Uterus (tissue), 4 donors: Measurements from ENCODE around the gene TMC3. TPM values are rescaled to one million over a fixed set of nuclear protein-coding genes. Genes with fewer than 3 reads are reported as not detected.

Experiments used
- DNase-seq, 2 donors: peaks; one replicate each; pipeline ENCODE4 v3.0.0-alpha.2; 2019 to 2020
- H3K27ac ChIP-seq, 2 donors: fragments of 200-600 bp; sonication (generic); 1 replicate in 1 of 2; 2 replicates in 1 of 2; pipeline ENCODE4 v1.5.1; 2016 to 2018
- H3K27me3 ChIP-seq, 2 donors: fragments of 200-600 bp; sonication (generic); one replicate each; pipeline ENCODE4 v1.5.1; 2018 to 2019; ENCODE audit warnings: control low read depth in 1 of 2
- H3K36me3 ChIP-seq, 2 donors: fragments of 200-600 bp; sonication (generic); one replicate each; pipeline ENCODE4 v1.5.1; 2019; ENCODE audit warnings: control low read depth in 1 of 2
- H3K4me1 ChIP-seq, 2 donors: fragments of 200-600 bp; sonication (generic); one replicate each; pipeline ENCODE4 v1.5.1; 2018 to 2019; ENCODE audit warnings: control low read depth in 1 of 2
- H3K4me3 ChIP-seq, 2 donors: fragments of 200-600 bp; sonication (generic); 1 replicate in 1 of 2; 2 replicates in 1 of 2; pipeline ENCODE4 v1.5.1; 2018 to 2019; ENCODE audit warnings: mild to moderate bottlenecking in 1 of 2
- H3K9me3 ChIP-seq, 2 donors: fragments of 200-600 bp; sonication (generic); one replicate each; pipeline ENCODE4 v1.5.1; 2019; ENCODE audit warnings: control low read depth in 1 of 2
- POLR2A ChIP-seq, 2 donors: fragments of 450-650 bp; IDR thresholded peaks; one replicate each; pipeline ENCODE4 v1.6.1; 2016; ENCODE audit warnings: antibody characterized with exemption in 2 of 2, mild to moderate bottlenecking in 1 of 2, moderate library complexity in 1 of 2
- intact Hi-C: fragments of 100-400 bp; cut with DNase I; formaldehyde crosslinking; loops from one replicate; pipeline ENCODE4 v1.15.1; 2023; ENCODE audit warnings: low total_unique reads
- total RNA-seq, 4 donors: library from RNA; depleted of rRNA in 3 of 4; stranded (reverse); fragments of >200 nt in 3 of 4; gene quantifications; one replicate each; pipeline versions ENCODE4 v1.1.0 to v1.2.4, GENCODE V29; 2014 to 2023
- TF ChIP-seq, protein P1 (sequence below), 4 experiments: fragments of 200-600 bp in 2 of 4; fragments of 450-650 bp in 2 of 4; sonication (generic) in 2 of 4; IDR thresholded peaks; one replicate each; pipeline ENCODE4 v1.5.1; 2016 to 2019; ENCODE audit warnings: antibody characterized with exemption in 4 of 4, mild to moderate bottlenecking in 2 of 4, moderate library complexity in 1 of 4
- donor health status: DM: yes; HTN: yes; CAD: no.

TMC3 gene
- total RNA-seq, 4 donors from 2014 or later, result 0.14 TPM; not detected in 3

DNA sequence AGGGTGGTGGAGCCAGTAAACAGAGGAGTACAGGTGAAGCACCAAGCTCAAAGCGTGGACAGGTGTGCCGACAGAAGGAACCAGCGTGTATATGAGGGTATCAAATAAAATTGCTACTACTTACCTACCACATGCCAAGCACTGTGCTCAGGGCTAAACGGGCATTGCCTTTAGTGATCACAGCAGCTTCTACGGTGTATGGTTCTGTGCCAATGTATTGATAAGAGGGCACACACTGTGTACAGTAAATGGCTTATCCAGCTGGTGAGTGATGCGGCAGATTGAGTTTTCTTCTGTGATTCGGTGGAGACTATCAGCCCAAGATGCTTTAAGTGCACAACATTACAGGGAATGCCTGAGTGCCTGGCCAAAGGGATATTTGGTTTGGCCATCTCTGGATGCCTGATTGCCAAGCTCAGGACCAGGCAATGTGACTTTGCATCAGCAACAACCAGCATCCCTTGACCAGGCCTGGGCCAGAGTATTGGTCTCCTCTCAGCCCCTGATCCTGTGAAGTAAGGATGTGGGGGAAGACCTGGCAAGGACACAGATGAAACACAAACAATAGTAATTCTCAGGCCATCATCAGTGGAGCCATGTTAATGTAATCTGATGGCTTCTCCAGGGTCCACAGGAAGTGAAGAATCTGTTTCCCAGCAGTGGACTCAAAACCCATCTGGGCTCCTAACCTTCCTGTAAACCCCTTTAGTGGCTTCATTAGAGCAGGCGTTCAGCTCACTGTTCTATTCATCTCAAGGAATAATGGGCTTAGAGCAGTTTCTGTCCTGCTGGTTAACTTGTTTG, 64.2 kb downstream of the TMC3 start:
- DNase-seq, result no peak
- H3K27me3 ChIP-seq, result no peaks in the 10 kb centered on the region
- no peak for TF ChIP-seq POLR2A (IDR thresholded peaks at IDR 0.05)
- TF ChIP-seq, protein P1, sequence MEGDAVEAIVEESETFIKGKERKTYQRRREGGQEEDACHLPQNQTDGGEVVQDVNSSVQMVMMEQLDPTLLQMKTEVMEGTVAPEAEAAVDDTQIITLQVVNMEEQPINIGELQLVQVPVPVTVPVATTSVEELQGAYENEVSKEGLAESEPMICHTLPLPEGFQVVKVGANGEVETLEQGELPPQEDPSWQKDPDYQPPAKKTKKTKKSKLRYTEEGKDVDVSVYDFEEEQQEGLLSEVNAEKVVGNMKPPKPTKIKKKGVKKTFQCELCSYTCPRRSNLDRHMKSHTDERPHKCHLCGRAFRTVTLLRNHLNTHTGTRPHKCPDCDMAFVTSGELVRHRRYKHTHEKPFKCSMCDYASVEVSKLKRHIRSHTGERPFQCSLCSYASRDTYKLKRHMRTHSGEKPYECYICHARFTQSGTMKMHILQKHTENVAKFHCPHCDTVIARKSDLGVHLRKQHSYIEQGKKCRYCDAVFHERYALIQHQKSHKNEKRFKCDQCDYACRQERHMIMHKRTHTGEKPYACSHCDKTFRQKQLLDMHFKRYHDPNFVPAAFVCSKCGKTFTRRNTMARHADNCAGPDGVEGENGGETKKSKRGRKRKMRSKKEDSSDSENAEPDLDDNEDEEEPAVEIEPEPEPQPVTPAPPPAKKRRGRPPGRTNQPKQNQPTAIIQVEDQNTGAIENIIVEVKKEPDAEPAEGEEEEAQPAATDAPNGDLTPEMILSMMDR (IDR thresholded peaks at IDR 0.05), result no peak
- peaks cover 7 to 10% of the 10 kb centered on the region in 2 donors for H3K4me1 ChIP-seq
- peak overlapping the region in 1 of 2 donors; percentile 88 for H3K27ac ChIP-seq
- intact Hi-C loops, result no loop called here
- H3K36me3 ChIP-seq, result no peaks in the 10 kb centered on the region
- no peaks in the 10 kb centered on the region for H3K9me3 ChIP-seq
- H3K4me3 ChIP-seq, result no peak overlapping the region

DNA sequence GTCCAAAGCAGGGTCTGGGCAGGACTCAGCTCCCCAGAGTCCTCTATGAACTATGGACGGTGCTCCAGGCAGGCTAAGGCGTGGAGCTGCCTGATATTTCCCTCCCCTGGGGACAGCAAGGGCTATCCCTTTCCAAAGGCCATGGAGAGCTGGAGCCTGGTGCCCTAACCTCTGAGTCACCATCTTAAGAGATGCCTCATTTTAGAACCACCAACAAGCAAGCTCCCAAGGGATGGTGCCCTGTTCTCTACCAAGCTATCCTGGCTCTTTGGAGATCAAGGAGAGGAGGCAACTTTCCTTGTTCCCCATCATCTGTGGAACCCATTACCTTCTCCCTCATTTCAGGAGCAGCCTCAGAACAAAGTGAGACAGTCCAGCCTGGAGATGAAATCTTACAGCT, 65.8 kb downstream of the TMC3 start:
- H3K36me3 ChIP-seq, result no peaks in the 10 kb centered on the region
- intact Hi-C loops, result no loop called here

DNA sequence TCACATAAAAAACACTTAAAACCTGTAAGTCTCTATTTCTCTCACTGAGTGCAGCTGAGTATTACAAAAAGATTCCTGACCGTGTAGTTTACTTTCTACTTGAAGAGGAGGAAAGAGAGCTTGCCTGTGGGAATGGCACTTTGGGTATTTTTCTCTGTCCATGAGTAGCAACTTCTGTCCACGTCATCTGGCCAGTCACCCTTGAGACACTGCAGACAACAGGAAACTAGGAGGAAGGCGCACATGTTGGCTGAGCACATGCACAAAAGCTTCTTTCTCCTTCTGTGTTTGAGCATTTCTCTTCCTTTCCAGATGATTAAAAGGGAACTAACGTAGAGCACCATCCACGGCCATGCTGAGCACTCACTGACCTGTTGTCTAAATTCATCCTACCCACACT, 69.8 kb downstream of the TMC3 start:
- intact Hi-C loops, result no loop called here
- H3K27me3 ChIP-seq, result no peaks in the 10 kb centered on the region
- no peaks in the 10 kb centered on the region for H3K4me1 ChIP-seq
- no peak for TF ChIP-seq POLR2A (IDR thresholded peaks at IDR 0.05)
- TF ChIP-seq, protein P1 (IDR thresholded peaks at IDR 0.05), result no peak
- no peaks in the 10 kb centered on the region for H3K36me3 ChIP-seq
- H3K9me3 ChIP-seq, result no peaks in the 10 kb centered on the region
- no peak overlapping the region for H3K4me3 ChIP-seq
- no peak for DNase-seq
- peak overlapping the region in 1 of 2 donors; percentile 34 for H3K27ac ChIP-seq

More for the DNA sequence above, 65.8 kb downstream of the TMC3 start:
- no peak for DNase-seq
- H3K4me1 ChIP-seq, result peaks cover 1 to 10% of the 10 kb centered on the region in 2 donors
- no peaks in the 10 kb centered on the region for H3K27me3 ChIP-seq
- TF ChIP-seq, protein P1 (IDR thresholded peaks at IDR 0.05), result no peak
- no peak for TF ChIP-seq POLR2A (IDR thresholded peaks at IDR 0.05)
- H3K9me3 ChIP-seq, result no peaks in the 10 kb centered on the region
- H3K4me3 ChIP-seq, result no peak overlapping the region
- H3K27ac ChIP-seq, result no peak overlapping the region

DNA sequence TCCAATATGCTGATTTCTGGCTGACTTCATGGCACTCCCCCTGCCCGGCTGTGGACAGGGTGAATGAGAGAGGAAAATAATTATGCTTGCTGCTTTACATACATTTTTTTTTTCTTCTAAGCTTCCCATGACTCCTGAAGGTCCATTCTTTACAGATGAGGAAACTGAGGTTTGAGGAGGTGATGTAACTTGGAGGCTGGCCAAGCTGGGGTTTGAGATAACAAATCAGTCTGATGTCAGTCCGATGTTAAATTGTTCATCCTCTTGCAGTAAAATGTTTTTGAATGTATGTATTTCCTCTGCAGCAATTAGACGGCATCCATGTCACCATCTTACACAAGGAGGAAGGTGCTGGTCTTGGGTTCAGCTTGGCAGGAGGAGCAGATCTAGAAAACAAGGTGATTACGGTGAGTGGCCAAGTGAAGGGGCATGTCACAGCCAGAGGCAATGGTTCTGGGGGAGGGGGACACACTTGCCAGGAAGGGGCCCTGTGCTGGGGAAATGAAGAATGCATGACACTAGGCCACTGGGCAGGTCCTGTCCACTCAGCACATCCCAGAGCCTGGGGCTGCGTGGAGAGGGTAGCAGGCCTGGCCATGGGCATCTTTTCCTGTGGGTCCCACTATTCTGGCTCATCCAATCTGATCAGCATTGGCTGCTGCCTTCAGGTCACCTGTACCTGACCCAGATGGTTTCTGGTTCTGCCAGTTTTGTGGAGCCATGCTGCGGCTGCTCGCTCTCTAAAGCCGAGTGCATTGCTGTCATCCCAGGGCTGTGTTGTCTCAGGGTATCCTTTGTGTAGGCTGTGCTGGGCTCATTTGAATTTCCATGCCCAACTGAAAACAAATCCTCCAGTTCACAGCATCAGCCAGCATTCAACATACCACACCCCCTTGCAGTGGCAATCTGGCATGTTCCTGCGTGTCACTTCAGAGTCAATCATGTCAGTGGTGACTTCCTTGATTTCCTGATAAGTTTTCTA, 70.5 kb downstream of the TMC3 start:
- H3K27me3 ChIP-seq, result no peaks in the 10 kb centered on the region
- TF ChIP-seq, protein P1 (IDR thresholded peaks at IDR 0.05), result no peak
- no peak for TF ChIP-seq POLR2A (IDR thresholded peaks at IDR 0.05)
- no peaks in the 10 kb centered on the region for H3K9me3 ChIP-seq
- H3K27ac ChIP-seq, result peak overlapping the region in 1 of 2 donors; percentile 34
- intact Hi-C loops, result no loop called here
- DNase-seq, result no peak
- no peak overlapping the region for H3K4me3 ChIP-seq
- no peaks in the 10 kb centered on the region for H3K4me1 ChIP-seq
- H3K36me3 ChIP-seq, result no peaks in the 10 kb centered on the region
